ENCODE measurements around the gene CPNE5. TPM values are rescaled to one million over a fixed set of nuclear protein-coding genes. Genes with fewer than 3 reads are reported as not detected.

Gene CPNE5
- 0.13 and 1.4 TPM in 2 replicates for total RNA-seq

DNA sequence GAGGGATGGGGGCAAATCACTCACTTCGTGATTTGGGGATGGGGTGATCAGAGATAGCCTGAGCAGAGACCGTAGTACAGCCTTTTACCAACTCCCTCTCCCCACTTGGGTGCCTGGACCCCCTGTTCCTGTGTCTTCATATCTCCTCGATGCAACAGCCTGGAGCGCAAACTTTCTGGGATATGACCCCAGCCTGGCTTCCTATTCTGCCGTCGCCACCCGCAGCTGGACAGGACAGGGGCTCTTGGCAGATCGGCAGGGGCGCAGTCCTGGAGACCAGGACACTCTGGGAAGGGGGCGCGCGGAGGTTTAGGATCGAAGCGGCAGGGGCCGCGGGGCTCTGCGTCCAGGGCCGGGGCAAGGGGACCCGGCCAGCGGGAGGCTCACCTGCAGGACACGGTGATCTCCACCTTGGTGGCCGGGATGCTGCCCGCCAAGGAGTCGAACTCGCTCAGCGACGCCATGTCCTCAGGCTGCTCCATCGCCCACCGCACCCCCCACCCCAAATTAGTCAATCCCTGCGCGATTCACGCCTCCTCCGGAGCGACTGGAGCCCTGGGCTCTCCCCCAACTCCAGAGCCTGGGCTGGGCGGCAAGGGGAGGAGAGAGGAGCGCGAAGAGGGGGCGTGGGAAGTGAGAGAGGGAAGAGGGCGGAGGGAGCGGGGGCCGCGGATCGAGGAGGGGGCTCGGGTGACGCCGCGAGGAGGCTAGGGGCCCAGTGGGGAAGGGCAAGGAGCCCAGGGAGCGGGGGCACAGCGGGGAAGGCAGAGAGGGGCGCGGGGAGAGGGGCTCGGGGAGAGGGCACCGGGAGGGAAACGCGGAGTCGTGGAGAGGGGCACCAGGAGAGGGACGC lies at the start of gene CPNE5:
Gene CPNE5 (minus strand): TSS at position 549 of the 853 bp plus-strand sequence. CDS start 67 bp downstream, at position 482.
- Histone ChIP-seq H3K36me3 (ENCODE audit: control insufficient read depth, insufficient read depth, low read length) (no peaks in the 10 kb centered on the region), H3K27me3 (ENCODE audit: control insufficient read depth, insufficient read depth, low read length) (peaks cover 49% of the 10 kb centered on the region), H3K4me3 (ENCODE audit: low read depth, low read length) (peak within 1 kb of the TSS; percentile 35)
- no peak for DNase-seq (ENCODE audit: low read depth)
- TF ChIP-seq, protein P1, sequence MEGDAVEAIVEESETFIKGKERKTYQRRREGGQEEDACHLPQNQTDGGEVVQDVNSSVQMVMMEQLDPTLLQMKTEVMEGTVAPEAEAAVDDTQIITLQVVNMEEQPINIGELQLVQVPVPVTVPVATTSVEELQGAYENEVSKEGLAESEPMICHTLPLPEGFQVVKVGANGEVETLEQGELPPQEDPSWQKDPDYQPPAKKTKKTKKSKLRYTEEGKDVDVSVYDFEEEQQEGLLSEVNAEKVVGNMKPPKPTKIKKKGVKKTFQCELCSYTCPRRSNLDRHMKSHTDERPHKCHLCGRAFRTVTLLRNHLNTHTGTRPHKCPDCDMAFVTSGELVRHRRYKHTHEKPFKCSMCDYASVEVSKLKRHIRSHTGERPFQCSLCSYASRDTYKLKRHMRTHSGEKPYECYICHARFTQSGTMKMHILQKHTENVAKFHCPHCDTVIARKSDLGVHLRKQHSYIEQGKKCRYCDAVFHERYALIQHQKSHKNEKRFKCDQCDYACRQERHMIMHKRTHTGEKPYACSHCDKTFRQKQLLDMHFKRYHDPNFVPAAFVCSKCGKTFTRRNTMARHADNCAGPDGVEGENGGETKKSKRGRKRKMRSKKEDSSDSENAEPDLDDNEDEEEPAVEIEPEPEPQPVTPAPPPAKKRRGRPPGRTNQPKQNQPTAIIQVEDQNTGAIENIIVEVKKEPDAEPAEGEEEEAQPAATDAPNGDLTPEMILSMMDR (IDR thresholded peaks at IDR 0.05; ENCODE audit: insufficient read depth, low read length, poor library complexity, severe bottlenecking): no peak

DNA sequence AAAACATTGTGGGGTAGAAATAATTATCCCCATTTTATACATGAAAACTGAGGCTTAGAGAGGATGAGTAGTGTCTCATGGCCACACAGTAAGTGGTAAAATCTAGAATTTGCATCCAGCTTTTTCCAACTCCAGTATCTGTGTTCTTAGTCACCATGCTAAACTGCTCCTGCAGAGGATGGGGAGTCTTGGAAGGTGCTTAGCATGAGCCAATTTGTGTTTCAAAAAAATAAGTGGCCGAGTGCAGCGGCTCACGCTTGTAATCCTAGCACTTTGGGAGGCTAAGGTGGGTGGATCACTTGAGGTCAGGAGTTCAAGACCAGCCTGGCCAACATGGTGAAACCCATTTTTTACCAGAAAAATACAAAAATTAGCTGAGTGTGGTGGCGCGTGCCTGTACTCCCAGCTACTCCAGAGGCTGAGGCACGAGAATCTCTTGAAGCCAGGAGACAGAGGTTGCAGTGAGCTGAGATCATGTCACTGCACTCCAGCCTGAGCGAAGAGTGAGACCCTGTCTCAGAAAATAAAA lies 48.9 kb upstream of the CPNE5 start:
- no peaks in the 10 kb centered on the region for H3K36me3 ChIP-seq (ENCODE audit: control insufficient read depth, insufficient read depth, low read length)
- TF ChIP-seq, protein P1 (IDR thresholded peaks at IDR 0.05; ENCODE audit: insufficient read depth, low read length, poor library complexity, severe bottlenecking): no peak
- DNase-seq (ENCODE audit: low read depth): no peak
- H3K27me3 ChIP-seq (ENCODE audit: control insufficient read depth, insufficient read depth, low read length): no peaks in the 10 kb centered on the region
- no peak overlapping the region for H3K4me3 ChIP-seq (ENCODE audit: low read depth, low read length)

DNA sequence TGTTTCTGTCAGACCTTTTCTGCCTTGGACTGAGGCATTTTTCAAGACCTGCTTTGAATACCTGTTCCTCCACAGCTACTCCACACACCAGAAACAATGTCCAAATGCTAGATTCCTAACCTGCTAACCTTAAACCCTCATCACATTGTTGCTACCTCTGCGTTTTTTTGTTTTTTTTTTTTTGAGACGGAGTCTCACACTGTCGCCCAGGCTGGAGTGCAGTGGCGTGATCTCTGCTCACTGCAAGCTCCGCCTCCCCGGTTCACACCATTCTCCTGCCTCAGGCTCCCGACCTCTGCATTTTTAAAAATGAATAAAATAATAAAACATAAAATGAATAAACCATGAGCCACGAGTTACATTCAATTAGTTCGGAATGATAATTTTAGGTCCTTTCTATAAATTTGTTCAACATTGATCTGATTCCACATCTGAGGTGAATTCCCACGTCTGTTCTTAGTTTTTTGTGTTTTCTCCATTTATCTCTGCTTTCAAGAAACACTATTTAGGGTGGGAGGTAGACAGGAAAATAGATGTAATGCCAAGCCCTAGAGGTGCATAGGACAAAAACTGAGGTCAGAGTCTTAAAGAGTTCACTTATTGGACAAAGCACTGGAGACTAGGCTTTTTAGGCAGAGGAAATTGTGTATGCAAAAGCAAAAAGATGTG lies 47.8 kb upstream of the CPNE5 start:
- no peak for DNase-seq (ENCODE audit: low read depth)
- Histone ChIP-seq H3K27me3 (ENCODE audit: control insufficient read depth, insufficient read depth, low read length) (no peaks in the 10 kb centered on the region), H3K4me3 (ENCODE audit: low read depth, low read length) (peak overlapping the region; percentile 72), H3K36me3 (ENCODE audit: control insufficient read depth, insufficient read depth, low read length) (no peaks in the 10 kb centered on the region)
- TF ChIP-seq, protein P1 (IDR thresholded peaks at IDR 0.05; ENCODE audit: insufficient read depth, low read length, poor library complexity, severe bottlenecking): no peak

DNA sequence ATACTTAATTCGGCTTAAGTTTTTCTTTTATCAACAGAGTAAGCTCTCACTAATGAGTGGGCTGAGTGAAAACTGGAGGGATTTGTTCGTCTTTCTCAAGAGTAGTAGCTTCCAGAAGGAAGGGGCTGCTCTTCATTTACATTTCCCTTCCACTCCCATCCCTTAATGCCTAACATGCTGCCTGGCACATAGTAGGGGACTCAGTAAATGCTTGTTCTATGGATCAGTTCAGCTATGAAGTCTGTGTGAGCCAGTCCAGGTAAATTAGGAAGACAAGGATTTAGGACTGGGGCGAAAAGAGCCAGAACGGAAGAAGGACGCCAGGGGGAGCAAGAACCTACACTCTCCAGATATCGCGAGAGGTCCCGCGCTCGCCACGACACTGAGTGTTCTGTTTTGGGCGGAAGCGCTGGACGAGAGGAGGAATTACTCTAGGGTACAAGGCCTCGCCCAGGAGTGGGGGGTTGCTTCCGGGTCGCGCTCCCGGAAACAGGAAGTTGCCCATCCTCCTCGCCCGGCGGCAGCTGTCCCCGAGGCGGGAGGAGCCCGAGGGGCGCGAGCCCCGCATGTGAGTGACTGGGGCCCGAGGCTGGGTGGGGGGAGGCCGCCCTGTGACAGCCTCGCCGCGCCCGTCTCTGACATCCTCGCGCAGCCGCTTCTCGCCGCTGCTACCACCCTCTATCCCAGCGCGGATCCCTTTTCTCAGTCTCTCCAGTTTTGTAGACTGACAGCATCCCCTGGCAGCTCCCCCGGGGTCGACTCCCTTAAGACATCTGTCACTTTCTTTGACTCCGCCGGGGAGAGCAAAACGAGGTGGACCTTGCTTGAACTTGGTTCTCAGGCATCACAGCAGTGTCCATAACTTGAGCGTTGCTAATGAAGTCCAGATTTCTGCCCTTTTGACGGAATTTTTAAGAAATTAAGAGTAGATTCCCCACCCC lies 46.5 kb upstream of the CPNE5 start, which contains the start of gene C6orf89:
Gene C6orf89 (plus strand): TSS at position 492 of the 941 bp plus-strand sequence. CDS start 13,493 bp downstream, outside the sequence.
- TF ChIP-seq, protein P1 (IDR thresholded peaks at IDR 0.05; ENCODE audit: insufficient read depth, low read length, poor library complexity, severe bottlenecking): peak; percentile 88
- H3K36me3 ChIP-seq (ENCODE audit: control insufficient read depth, insufficient read depth, low read length): no peaks in the 10 kb centered on the region
- peak; percentile 84 for DNase-seq (ENCODE audit: low read depth)

DNA sequence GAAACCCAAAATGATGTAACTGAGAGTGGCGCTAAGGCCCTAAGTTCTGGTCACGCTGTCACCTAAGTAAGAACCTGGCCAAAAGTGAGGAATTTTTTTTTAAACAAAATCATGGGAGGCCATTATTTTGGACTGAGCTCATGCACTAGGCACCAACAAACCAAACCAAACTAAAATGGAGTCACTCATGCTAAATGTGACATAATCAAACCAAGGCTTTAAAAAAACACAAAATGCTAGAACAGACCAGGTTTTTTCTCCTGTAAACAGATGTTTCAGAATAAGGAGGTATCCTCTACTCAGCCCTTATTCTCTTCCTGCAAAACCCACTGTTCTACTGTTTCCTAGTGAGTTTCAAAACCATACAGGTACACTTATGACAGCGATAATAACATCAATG lies 45.4 kb upstream of the CPNE5 start:
- no peak overlapping the region for H3K4me3 ChIP-seq (ENCODE audit: low read depth, low read length)
- no peak for DNase-seq (ENCODE audit: low read depth)
- no peaks in the 10 kb centered on the region for H3K27me3 ChIP-seq (ENCODE audit: control insufficient read depth, insufficient read depth, low read length)
- TF ChIP-seq, protein P1 (IDR thresholded peaks at IDR 0.05; ENCODE audit: insufficient read depth, low read length, poor library complexity, severe bottlenecking): no peak
- no peaks in the 10 kb centered on the region for H3K36me3 ChIP-seq (ENCODE audit: control insufficient read depth, insufficient read depth, low read length)

More for the DNA sequence above, 46.5 kb upstream of the CPNE5 start, which contains the start of gene C6orf89:
- H3K4me3 ChIP-seq (ENCODE audit: low read depth, low read length): peak within 1 kb of the TSS; percentile 72
- no peaks in the 10 kb centered on the region for H3K27me3 ChIP-seq (ENCODE audit: control insufficient read depth, insufficient read depth, low read length)

All from kidney epithelial cell (primary cell).